ENCODE results near the gene PUM1.

DNA sequence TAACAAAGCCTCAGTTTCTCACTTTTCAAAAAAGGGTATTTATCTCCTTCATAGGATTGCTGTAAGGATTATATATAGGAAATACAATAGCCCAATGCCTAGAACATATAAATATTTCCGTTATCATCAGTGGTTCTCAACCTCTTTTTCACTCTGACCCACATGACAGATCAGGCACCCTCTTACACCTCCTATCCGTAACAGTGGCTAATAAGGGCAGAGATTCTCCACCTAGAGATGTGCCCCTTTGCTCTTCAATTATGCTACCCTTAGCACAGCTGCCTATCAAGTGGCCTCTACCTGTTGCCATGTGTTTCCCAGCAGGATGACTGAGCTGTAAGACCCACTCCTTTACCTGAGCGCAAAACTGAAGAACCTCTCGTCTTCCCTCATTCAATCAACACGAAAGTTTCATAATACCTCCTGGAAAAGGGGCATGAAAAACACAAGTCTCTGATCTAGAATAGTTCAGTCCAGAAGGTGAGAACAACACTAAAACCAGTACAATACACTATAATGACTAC is 10.5 kb downstream of the PUM1 start:
- TF ChIP-seq CTCF (conservative IDR thresholded peaks at IDR 0.05): no peak
- no peak for TF ChIP-seq ZFX (IDR thresholded peaks at IDR 0.05)
